ENCODE measurements around the gene GPR55.

GRCh38 chr2:230879891-230880290 lies 45.2 kb downstream of the GPR55 start:
- TF ChIP-seq ATF2 (IDR thresholded peaks at IDR 0.05; ENCODE audit: low read length) = no peak
- TF ChIP-seq RNF2 (IDR thresholded peaks at IDR 0.05; ENCODE audit: borderline replicate concordance, low read depth, low read length, missing control alignments, poor library complexity, severe bottlenecking) = no peak
- no peak for TF ChIP-seq CREB1 (IDR thresholded peaks at IDR 0.05)
- no peak for TF ChIP-seq CTCF (IDR thresholded peaks at IDR 0.05; ENCODE audit: control extremely low read depth in 1 of 3, insufficient read depth in 1 of 3, low read depth in 1 of 3, low read length in 3 of 3)

Measured in H1 (cell line).